Activated CD4-positive, alpha-beta T cell treated with anti-CD3 and anti-CD28 coated beads, Interleukin-10, Interleukin-2, amounts not matched to agents 100 ng/mL and 50 ng/mL, durations not matched to agents 16 hours and 8 hours (primary cell): ENCODE results near the gene STOML2.
"Not testable (repeated sequence)": the region's sequence is repeated elsewhere in the genome, so short reads cannot be mapped to it uniquely, and the experiment has no call there.

Source experiments
- DNase-seq: peaks from one replicate; pipeline ENCODE4 v3.0.0-alpha.2; 2020

The STOML2 gene, protein sequence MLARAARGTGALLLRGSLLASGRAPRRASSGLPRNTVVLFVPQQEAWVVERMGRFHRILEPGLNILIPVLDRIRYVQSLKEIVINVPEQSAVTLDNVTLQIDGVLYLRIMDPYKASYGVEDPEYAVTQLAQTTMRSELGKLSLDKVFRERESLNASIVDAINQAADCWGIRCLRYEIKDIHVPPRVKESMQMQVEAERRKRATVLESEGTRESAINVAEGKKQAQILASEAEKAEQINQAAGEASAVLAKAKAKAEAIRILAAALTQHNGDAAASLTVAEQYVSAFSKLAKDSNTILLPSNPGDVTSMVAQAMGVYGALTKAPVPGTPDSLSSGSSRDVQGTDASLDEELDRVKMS

DNA sequence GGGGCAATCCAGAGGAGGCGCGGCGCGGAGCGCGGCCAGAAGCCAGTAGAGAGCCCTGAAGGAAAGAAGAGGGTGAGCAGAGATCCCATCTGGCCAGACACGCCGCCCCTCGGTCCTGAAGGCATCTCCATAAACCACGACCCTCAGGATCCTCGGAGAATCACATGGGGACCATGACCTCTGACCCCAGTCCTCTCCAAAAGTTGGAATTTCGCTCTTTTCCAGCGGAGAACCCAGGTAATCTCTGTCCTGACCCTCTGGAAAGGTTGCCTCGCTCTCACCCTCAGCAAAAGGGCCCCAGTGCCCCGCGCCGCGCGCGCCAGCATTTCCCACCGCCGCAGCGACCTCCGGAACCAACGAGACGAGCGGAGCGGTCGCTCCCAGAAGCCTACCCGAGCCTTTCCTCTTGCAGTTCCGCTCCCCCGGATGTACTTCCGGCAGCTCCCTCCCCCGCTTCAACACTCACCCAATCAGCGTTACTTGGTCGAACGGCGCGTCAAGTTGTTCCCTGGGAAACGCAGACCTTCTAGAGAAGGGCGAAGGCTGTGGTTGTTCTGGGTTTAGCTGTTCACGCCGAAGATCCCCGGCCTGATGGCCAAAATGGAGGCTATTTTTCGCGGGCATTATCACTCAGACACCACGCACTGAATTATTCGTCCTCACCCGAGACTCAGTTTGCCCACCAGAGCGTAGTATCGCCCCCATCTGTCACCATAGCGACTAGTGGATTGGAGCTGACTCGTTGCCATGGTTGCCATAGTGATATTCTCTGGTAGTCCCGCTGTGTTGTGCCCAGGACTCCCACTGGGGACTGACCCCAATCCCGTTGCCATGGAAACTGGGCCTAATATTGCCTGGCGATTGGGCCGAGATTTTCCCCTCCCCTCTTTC is at the start of gene STOML2:
Gene STOML2 (minus strand): TSS at position 363 of the 891 bp plus-strand sequence. CDS start 37 bp downstream, at position 326.
- DNase-seq = peak; percentile 96

DNA sequence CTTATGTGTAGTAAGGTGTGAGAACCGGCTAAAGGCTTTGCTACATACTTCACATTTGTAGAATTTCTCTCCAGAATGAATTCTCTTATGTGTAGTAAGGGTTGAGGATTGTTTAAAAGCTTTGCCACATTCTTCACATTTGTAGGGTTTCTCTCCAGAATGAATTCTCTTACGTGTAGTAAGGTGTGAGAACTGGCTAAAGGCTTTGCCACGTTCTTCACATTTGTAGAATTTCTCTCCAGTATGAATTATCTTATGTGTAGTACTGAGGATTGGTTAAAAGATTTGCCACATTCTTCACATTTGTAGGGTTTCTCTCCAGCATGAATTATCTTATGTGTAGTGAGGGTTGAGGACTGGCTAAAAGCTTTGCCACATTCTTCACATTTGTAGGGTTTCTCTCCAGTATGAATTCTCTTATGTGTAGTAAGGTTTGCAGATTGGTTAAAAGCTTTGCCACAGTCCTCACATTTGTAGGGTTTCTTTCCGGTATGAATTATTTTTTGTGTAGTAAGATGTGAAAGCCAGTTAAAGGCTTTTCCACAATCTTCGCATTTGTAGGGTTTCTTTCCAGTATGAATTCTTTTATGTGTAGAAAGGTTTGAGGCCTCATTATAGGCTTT is 45.1 kb upstream of the STOML2 start:
- not testable (repeated sequence) for DNase-seq

DNA sequence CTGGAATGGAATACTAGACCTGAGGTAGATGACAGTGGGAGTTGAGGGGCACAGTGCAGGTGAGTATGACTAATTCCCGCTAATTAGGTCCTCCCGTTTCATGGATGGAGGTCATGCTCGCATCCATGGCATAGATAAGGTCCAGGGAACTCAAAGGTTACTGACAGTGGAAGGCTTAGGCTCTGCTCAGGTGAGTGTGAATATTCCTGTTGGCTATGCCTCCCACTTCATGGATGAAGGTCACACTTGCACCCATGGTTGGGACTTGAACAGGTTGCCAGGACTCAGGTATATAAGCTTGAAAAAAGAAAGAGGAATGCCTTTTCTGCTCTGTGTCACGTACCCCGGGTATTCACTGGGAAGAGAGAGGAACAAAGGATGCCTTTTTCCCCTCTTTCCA is 39.1 kb upstream of the STOML2 start:
- no peak for DNase-seq

DNA sequence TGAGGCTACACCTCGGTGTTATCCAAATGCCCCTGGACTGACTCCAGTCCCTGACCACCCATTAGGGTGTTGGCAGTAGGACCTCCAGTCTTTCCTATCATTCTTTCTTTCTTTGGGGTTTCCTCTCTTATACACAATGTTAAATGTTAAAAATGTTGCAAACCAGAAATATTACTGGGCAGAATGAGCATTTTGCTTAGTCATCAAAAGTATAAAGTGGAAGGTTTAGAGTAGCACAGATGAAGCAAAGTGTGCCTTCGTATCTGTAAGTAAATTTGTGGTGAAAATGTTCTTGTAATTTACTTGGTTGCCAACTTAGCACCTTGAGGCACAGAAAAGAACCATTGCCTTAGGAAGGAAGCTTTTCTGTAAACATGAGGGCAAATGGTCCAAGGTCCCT is 37.2 kb upstream of the STOML2 start:
- no peak for DNase-seq

DNA sequence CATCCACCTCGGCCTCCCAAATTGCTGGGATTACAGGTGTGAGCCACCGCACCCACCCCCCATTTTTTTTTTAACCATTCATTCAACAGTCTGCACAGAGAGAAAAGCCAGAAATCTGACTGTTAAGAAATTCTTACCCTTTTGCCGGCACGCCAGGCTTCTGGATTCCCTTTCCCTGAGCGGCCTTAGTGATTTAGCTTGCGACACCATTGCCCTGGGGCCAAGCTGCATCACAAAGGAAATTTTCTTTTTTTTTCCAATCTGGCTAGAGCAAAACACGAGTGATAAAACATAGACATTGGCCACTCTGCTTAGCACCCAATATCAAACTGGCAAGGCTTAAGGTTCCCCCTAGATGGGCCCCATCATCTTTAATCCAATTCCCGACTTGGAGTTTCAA is 33.9 kb upstream of the STOML2 start:
- no peak for DNase-seq

DNA sequence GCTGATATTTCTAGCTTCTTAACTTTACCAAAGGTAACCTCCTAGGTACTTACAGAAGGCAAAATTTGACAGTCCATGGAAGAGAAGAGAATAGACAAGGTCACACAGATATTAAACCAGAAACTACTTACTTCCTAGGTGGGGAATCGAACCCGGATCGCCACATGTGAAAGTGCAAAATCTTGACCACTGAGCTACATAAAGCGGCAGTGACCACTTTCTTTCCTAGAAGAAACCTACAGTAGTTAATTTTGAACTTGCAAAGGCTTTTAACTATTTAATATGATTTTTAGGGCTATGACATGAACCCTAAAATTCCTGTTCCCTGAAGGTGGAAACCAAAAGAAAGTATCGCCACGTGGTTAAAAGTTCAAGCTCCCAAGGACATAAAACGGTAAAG is 33.1 kb upstream of the STOML2 start:
- DNase-seq = no peak

DNA sequence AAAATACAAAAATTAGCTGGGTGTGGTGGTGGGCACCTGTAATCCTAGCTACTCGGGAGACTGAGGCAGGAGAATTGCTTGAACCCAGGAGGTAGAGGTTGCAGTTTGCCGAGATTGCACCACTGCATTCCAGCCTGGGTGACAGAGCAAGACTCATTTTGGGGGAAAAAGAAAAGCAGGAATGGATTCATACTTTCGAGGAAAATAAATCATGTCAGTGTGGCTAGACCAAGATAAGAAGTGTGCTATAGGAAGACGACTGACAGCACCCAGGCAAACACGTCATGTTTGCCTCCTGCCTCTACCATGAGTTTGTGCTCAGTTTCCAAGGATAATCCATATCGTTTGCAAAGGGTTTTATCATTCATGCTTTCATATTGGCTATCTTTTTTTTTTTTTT is 32.0 kb upstream of the STOML2 start:
- DNase-seq = no peak

DNA sequence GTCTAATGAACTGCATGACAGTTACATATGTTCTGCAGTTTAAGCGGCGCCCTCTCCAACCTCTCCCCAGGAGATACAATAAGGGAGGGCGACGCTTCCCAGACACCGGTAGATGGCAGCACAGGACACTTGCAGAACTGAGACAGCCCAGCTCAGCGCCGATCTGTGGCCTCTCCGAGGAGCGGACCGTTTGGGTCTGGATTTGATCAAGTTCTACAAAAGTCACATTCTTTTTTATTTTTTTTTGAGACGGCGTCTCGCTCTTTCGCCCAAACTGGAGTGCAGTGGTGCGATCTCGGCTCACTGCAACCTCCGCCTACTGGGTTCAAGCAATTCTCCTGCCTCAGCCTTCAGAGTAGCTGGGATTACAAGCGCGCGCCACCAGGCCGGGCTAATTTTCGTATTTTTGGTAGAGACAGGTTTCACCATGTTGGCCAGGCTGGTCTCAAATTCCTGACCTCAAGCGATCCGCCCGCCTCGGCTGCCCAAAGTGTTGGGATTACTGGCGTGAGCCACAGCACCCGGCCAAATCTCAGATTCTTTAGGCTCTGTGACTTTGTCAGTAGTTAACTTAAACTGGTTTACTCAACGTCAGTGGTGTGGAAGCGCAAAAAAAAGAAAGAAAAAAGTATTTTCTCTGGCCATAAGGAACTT is 14.1 kb upstream of the STOML2 start:
- peak; percentile 93 for DNase-seq

DNA sequence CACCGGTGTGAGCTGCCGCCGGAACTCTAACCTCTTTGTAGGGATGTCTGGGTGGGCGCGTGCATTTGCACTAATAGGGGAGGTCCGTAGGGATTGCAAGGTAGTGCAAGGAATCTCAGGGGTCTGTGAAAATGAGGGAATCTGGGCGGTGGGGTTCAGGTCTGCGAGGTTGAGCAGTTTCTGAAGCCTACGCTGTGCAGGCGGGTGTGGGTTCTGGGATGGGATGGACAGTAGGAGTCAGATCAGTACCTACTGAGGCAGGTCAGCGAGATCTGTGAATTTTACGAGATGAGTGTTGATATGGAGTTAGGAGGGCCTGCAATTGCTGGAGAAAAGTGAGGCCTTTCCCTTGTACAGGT is 13.6 kb upstream of the STOML2 start:
- DNase-seq = no peak

DNA sequence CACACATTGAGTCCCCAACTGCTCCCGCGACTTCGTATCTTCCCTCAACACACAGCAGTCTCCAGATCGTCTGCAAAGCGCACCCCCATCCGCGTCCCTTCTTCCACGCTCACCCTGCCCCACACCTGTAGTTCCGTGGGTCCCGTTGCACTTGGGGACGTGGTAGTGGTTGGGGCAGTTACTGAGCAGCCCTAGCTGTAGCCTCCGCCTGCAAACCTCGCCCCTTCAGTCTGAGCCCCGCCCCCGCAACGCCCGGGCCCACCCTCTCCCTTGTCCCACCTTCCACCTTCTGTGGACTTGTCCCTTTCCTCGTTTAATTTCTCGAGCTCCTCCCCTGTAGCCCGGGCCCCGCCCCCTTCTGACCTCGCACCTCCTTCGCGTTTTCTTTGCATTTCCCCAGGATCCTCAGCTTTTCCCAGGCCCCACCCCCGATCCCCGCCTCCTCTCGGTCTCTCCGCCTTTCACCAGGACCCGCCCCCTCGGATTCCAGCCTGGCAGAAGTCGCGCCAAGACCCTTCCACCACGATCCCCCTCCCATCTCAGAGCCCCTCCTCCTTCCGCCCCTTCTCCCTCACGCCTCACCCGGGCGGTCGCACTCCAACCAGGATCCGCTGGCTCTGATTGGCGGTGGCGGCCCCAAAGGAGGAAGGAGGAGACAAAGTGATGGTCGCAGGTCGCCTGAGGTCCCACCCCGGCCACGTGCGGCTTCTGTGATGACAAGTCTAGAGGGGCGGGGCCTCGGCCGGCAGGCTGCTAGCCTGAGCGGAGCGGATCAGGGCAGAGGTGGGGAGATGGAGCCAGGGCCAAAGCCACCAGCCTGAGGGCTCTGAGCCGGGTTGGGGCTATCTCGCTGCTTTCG is 13.0 kb upstream of the STOML2 start, which contains the start of gene ATOSB:
Gene ATOSB (minus strand): TSS at position 183 of the 859 bp plus-strand sequence. CDS start 7,588 bp downstream, outside the sequence.
- peak; percentile 94 for DNase-seq

DNA sequence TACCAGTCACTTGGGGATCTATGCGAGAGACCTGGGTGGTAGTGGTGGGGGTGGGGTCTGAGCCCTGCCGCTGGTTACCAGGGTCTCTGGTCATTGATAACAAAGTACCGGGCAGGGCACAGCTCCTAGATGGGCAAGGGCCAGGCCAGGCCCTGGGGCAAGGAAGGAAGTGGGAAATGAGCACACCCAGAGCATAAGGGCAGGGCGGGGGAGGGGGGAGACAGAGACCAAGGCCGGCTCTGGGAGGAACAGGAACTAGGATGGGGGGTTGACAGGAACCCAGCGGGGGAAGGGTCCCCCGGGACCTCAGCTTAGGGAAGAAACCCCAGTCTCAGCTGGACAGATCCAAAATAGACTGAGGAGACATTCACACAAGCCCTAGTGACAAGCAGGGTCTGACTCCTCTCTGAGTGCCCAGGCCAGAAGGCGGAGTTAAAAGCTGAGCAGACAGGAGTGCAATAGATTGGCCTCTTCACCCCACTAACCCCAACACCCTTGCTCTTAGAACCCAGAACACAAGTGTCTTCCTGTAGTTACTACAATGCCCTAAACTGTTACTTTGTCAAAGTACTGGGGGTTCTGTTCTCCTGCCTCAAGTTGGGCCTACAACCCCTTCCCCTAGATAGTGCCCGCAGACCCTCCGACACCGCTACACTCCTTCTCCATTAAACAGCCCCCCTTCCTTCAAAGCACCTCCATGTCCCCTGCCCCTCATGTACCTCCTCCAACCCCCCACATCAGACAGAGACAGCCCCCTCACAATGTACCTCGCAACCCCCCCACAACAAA is 12.1 kb upstream of the STOML2 start:
- peak; percentile 36 for DNase-seq

DNA sequence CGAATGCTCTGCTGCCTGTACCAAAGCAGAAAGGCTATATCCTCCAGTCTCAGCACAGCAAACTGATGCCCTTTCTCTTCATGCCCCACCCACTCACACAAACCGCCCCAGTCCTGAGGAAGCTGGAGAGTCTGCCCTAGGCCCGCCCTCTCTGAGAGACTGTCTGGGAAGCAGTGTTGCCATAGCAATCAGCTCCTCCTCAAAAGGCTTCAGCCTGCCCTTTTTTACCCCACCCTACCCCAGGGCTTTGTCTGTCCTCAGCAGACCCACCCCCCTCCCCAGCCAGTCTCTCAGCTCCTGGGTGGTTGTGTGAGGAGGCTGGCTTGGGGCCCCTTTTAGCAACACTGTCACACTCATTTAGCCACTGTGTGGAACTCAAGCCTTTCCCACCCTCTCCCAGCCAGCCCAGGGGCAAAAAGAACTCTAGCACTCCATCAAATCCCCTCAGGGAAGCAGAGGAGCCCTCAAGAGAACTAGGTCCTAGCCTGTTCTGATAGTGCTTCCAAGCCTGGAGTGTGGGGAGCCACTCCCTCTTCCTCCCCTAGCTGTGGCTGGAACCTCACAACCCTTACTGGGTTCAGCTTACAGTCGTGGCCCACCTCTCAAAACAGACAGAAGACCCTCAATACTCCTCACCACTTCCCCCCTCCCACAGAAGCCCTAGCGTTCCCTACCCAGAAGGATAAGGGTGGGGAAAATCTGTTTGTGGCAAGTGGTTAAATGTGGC is 11.3 kb upstream of the STOML2 start:
- peak; percentile 83 for DNase-seq

DNA sequence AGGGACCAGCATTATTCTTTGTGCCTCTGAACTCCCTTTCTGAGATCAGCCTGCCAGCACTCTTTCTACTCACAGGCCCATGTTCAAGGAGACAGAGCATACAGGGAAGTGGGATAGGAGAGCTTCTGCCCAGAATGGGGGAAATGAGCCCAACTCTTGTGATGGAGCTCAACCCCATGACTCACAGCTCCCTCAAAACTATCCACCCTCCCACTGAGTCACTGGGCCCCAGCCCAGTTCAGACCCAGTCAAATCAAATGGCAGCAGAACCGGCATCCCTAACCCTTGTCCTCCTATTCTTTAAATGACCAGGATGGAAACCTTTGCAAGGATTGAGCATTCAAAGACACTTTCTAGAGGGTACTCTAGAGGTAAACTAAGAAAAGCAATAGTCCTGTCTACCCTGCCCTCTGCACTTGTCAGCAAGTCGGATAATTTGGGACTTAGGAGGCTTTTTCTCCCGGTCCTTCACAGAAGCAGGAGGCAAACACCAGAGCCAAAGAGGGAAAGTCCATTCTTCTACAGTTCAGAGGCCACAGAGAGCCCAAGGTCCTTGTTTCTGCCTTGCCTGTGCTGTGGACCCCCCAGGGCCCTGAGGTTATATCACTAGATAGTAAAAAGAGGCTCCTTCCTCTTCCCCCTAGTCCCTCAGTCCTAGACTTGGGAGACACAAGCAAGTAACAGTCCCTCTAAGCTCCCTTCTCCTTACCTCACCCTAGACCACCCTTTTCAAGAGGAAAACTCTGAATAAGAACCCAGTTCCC is 9.5 kb upstream of the STOML2 start:
- no peak for DNase-seq

DNA sequence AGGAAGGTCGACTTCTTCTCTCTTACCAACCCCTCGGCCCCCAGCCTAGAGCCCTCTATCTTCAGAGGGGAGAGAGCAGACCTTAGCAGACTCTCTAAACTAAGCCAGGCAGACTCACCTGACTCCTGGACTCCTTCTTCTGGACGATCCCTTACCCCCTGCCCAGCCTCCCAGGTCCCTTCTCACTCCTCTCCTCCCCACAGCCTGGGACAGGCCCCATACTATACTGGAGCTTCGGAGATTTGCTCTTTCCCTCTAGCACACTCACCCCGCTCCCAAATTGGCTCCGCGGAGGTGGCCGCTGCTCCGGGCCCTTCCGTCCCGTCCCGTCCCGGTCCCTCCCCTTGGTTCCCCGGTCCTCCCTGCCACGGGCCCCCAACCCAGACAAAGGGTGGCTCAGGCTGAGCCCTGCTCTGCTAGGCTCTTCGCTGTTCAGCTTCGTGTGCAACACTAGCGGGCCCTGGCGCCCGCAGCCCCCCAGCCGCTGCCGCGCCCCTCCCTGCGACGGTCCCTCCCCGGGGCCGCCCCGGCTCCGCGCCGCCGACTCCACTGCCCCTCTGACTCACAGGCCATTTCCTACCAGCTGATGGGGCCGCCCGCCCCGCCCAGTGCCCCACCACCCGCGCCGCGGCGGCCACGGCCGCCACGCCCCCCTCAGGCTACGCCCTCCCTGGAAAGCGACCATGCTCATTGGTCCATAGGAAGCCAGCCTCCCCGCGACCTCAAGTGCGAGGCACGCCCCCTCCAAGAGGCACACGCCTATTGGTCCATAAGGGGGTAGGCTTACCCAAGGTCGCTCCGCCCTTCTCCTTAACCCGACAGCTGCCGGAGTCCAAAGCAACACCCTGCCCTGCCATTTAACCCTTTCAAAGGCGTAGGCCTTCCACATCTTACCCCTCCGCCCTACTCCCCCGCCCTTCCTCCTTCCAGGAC is 8.3 kb upstream of the STOML2 start:
- DNase-seq = peak; percentile 99

DNA sequence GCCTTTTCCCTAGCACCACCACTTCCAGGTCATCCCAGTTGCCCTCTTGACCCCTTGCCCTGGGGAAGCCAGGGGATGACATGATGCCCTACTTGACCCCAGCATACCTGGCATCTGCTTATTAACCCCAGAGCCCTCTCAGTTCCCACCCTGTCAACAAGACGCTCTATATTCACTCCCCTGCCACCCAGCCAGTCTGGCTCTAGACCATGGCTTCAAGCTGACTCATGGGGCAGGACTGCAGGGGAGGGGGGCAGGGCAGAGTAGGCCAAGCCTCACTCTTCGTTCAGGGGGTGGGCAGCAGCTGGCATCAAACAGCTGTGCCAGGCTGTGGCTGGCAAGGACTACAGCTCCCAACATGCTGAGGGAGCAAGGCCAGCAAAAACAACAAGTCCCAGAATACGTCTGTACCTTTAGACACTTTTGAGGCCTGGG is 7.4 kb upstream of the STOML2 start:
- no peak for DNase-seq

DNA sequence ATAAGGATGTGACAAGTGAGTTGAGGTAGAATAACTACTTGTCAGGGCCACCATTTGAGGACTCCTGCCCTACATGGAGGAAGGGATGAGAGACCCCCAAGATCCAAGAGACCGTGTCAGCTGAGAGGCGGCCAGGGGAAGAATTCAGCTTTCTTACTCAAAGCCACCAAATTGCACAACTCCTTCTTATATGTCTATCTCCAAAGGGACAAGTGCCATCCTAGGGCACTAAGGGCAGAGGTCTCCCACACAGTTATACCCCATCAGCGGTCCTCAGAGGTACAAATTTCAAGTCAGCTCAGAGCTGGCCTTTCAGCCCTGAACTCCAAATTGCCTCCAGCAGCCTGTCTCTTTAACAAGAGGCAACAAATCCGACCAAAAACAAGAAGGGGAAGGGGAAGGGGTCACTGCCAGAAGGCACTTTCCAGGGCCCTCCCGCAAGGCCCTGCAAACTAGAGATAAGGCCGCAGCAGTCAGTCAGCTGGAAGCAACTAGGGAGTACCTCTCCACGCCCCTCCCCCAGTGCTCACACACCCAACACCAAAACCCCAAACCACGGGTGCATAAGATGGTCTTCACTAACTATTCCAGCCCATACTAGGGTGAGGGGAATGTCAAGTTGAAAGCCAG is 6.1 kb upstream of the STOML2 start:
- no peak for DNase-seq

DNA sequence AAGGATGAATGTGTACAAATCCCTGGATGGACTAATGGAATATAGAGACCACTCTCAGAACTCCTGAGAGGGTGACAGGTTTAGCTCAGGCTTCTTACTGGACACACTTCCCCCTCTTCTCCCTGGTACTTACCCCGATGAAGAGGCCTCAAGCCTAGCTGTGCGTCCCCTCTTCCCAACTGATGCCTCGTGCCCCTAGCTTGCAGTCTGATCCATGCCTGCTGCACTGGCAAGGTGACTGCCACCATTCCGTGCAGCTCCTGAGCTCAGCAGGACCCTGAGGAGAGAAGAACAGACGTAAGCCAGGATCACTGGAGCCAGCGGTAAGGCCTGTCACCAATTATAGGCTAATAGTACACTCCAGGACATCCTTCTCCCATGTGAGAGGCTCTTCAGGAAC is 5.5 kb upstream of the STOML2 start:
- no peak for DNase-seq
